DMS53 treated with DMSO at 0.1 percent for 48 hours (cell line): ENCODE measurements around the gene HMCN1.

Source experiments
- DNase-seq: peaks from one replicate; lab custom pipeline; 2025; ENCODE audit not compliant: unreplicated experiment; lab: John Stamatoyannopoulos, UW

Gene HMCN1

GRCh38 chr1:185957441-185958363, 223.5 kb downstream of the HMCN1 start:
- no peak for DNase-seq

- DNase-seq = no peak
These were observed 226.5 kb downstream of the HMCN1 start for GRCh38 chr1:185960422-185961321.

- no peak for DNase-seq
These were observed 227.5 kb downstream of the HMCN1 start for GRCh38 chr1:185961664-185962063.

GRCh38 chr1:185964946-185965345, 230.8 kb downstream of the HMCN1 start:
- DNase-seq = no peak

GRCh38 chr1:185965870-185966269, 231.7 kb downstream of the HMCN1 start:
- DNase-seq = no peak

- no peak for DNase-seq
These were observed 232.3 kb downstream of the HMCN1 start for GRCh38 chr1:185966471-185966870.

- no peak for DNase-seq
These were observed 234.8 kb downstream of the HMCN1 start for GRCh38 chr1:185969028-185969427.

- DNase-seq = no peak
These were observed 235.4 kb downstream of the HMCN1 start for GRCh38 chr1:185969524-185969991.

- DNase-seq = no peak
These were observed 237.5 kb downstream of the HMCN1 start for GRCh38 chr1:185971688-185972087.

- no peak for DNase-seq
These were observed 238.1 kb downstream of the HMCN1 start for GRCh38 chr1:185972096-185972850.

GRCh38 chr1:185973645-185974044, 239.5 kb downstream of the HMCN1 start:
- no peak for DNase-seq

- DNase-seq = no peak
These were observed 240.4 kb downstream of the HMCN1 start for GRCh38 chr1:185974367-185975170.

GRCh38 chr1:185980891-185981290, 246.7 kb downstream of the HMCN1 start:
- DNase-seq = no peak

GRCh38 chr1:185984113-185984836, 250.1 kb downstream of the HMCN1 start:
- DNase-seq = no peak

GRCh38 chr1:185987611-185988321, 253.6 kb downstream of the HMCN1 start:
- DNase-seq = no peak

- DNase-seq = no peak
These were observed 256.4 kb downstream of the HMCN1 start for GRCh38 chr1:185990565-185990964.

- DNase-seq = no peak
These were observed 257.1 kb downstream of the HMCN1 start for GRCh38 chr1:185991266-185991665.

GRCh38 chr1:185996211-185996610, 262.0 kb downstream of the HMCN1 start:
- DNase-seq = no peak

GRCh38 chr1:185998391-185998790, 264.2 kb downstream of the HMCN1 start:
- DNase-seq = no peak
